Mesothelial cell of epicardium (in vitro differentiated cells): ENCODE results near the gene PEX5L. TPM values are rescaled to one million over a fixed set of nuclear protein-coding genes. Genes with fewer than 3 reads are reported as not detected.

ENCODE experiments used
- DNase-seq, 2 experiments: peaks; one replicate each; pipeline ENCODE4 v3.0.0; 2021; ENCODE audit warnings: low spot score in 2 of 2; ENCODE audit not compliant: unreplicated experiment in 2 of 2
- H3K27ac Mint-ChIP-seq: 2 replicates; pipeline ENCODE4 v1.8.0; 2021; ENCODE audit warnings: mixed read lengths
- H3K27me3 Mint-ChIP-seq: 2 replicates; pipeline ENCODE4 v1.8.0; 2021; ENCODE audit warnings: low read depth, mixed read lengths
- H3K36me3 Mint-ChIP-seq: 2 replicates; pipeline ENCODE4 v1.8.0; 2021; ENCODE audit warnings: mixed read lengths
- H3K4me1 Mint-ChIP-seq: 2 replicates; pipeline ENCODE4 v1.8.0; 2021; ENCODE audit warnings: mixed read lengths
- H3K4me3 Mint-ChIP-seq: 2 replicates; pipeline ENCODE4 v1.8.0; 2021; ENCODE audit warnings: mild to moderate bottlenecking, moderate library complexity, mixed read lengths
- H3K9me3 Mint-ChIP-seq: 2 replicates; pipeline ENCODE4 v1.8.0; 2021; ENCODE audit warnings: mixed read lengths
- total RNA-seq: library from RNA; stranded (reverse); gene quantifications from 3 replicates; pipeline ENCODE4 v1.2.1, GENCODE V29; 2021
- TF ChIP-seq, protein P1 (sequence below): fragments of 200-600 bp; sonication (generic); IDR thresholded peaks from one replicate; pipeline ENCODE4 v1.5.0; 2021; ENCODE audit warnings: antibody characterized with exemption; ENCODE audit not compliant: unreplicated experiment

Gene PEX5L
- total RNA-seq, 1 donor from 2014 or later = 0.04 TPM

DNA sequence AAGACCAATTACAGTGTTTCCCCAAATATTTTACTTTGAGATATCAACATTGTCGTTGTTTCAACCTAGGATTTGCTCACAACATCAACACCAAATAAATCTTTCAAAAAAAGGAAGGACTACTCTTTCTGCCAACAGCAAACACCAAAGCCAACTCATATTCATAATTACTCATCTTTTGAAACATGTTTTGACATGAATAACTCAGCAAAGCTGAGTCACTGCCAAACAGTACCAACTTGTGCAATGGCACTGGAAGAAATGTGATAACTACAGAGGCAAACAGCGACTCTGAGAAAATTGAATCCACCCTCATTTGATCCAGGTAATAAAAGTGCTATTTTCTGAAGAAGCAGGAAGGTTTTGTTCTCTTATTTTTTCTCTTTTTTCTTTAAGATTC is 67.2 kb downstream of the PEX5L start:
- TF ChIP-seq, protein P1, sequence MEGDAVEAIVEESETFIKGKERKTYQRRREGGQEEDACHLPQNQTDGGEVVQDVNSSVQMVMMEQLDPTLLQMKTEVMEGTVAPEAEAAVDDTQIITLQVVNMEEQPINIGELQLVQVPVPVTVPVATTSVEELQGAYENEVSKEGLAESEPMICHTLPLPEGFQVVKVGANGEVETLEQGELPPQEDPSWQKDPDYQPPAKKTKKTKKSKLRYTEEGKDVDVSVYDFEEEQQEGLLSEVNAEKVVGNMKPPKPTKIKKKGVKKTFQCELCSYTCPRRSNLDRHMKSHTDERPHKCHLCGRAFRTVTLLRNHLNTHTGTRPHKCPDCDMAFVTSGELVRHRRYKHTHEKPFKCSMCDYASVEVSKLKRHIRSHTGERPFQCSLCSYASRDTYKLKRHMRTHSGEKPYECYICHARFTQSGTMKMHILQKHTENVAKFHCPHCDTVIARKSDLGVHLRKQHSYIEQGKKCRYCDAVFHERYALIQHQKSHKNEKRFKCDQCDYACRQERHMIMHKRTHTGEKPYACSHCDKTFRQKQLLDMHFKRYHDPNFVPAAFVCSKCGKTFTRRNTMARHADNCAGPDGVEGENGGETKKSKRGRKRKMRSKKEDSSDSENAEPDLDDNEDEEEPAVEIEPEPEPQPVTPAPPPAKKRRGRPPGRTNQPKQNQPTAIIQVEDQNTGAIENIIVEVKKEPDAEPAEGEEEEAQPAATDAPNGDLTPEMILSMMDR = no peak
- H3K9me3 Mint-ChIP-seq = no peaks in the 10 kb centered on the region
- H3K4me3 Mint-ChIP-seq = no peak overlapping the region
- no peaks in the 10 kb centered on the region for H3K4me1 Mint-ChIP-seq
- no peak overlapping the region for H3K27ac Mint-ChIP-seq
- no peak for DNase-seq
- H3K27me3 Mint-ChIP-seq = peaks cover 18% of the 10 kb centered on the region
- H3K36me3 Mint-ChIP-seq = no peaks in the 10 kb centered on the region

DNA sequence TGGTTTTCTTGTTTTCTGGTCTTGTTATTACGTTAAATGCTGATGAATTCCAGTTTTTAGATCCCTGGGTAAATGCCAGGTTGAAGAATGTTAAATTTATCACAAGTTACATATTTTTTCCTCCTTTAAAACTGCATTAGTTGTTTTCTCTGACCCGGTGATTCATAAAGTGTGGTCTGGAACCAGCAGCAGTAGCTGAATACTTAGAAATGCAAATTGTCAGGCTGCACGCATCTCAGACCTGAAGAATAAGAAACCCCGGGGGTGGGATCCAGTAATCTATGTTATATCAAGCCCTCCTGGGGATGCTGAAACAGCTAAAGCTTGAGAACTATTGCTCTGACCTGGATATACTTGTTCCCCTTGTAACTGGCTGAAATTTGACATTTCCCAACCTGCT is 69.1 kb downstream of the PEX5L start:
- H3K36me3 Mint-ChIP-seq = no peaks in the 10 kb centered on the region
- no peak overlapping the region for H3K4me3 Mint-ChIP-seq
- no peak overlapping the region for H3K27ac Mint-ChIP-seq
- H3K4me1 Mint-ChIP-seq = no peaks in the 10 kb centered on the region
- no peak for DNase-seq
- H3K9me3 Mint-ChIP-seq = no peaks in the 10 kb centered on the region
- TF ChIP-seq, protein P1 = no peak
- peaks cover 27% of the 10 kb centered on the region for H3K27me3 Mint-ChIP-seq

DNA sequence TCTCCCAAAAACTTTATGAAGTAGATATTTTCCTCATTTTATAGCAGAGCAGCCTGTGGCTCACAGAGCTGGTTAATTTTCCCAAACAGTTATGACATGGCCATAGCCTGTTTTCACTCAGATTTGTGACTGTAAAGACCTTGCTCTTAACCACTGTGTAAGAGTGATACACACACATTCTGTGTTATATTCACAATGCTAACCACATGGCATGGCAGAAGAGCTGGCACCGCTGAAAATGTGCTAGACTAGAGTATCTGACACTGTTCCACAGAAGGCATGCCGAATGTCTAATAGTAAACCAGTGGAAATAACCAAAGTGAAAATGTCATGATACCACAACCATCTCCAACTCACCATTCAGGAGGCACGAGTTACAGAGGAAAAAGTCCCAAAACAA is 71.8 kb downstream of the PEX5L start:
- no peak overlapping the region for H3K27ac Mint-ChIP-seq
- peaks cover 23% of the 10 kb centered on the region for H3K27me3 Mint-ChIP-seq
- no peak overlapping the region for H3K4me3 Mint-ChIP-seq
- DNase-seq = no peak
- H3K4me1 Mint-ChIP-seq = no peaks in the 10 kb centered on the region
- H3K36me3 Mint-ChIP-seq = no peaks in the 10 kb centered on the region
- TF ChIP-seq, protein P1 = no peak
- H3K9me3 Mint-ChIP-seq = no peaks in the 10 kb centered on the region

DNA sequence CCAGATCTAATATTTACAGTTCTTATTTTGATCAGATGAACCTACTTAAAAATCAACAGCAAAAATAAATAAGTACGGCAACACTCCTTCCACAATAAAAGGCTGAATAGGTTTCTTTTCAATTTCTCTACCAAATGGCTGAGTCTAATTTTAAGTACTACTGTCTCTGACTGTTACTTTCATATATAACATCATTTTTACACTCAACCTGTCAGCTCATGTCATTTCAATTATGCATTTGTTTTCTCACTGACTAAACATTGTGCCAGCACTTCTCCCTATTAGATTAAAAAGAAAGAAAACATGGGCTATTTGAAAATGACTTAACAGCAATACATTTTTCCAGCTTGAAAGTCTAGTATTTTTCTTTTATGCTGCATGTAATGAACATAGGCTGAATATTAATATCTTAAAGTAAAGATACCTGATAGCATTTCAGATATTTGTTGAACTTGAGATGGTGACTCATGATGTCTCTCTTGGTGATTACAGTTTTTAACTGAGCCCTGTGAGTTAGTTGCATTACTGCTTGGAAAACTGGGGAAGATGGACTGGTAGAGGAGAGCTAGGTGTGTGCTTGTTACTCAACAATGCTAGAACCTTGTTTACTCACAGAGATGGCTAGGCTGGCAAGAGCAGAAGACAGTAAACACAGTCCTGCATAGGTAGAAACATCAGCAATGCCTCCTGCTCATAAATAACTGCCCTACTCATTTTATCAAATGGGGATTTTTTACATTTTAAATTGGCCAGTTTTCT is 73.9 kb downstream of the PEX5L start:
- Mint-ChIP-seq H3K9me3 (no peaks in the 10 kb centered on the region), H3K4me3 (no peak overlapping the region), H3K4me1 (no peaks in the 10 kb centered on the region), H3K27ac (no peak overlapping the region), H3K36me3 (no peaks in the 10 kb centered on the region), H3K27me3 (peaks cover 23% of the 10 kb centered on the region)
- TF ChIP-seq, protein P1 = no peak
- no peak for DNase-seq

DNA sequence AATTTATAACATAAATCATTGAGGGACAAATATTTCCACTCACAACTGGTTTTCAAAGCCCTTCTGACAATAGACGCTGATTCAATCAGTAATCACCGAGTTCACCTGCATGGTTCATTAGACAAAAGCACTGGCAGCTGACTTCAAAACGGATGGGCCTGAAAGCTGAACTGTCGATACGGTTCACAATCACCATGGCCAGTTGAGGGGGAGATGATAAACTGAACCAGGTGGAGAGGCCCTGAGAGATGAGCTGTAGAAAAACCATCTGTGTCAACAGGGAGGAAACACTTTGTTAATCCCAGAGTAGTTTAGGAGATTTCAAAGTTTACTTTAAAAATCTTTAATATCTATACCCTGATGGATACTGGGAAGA is 75.0 kb downstream of the PEX5L start:
- no peak overlapping the region for H3K4me3 Mint-ChIP-seq
- no peak overlapping the region for H3K27ac Mint-ChIP-seq
- peaks cover 22% of the 10 kb centered on the region for H3K27me3 Mint-ChIP-seq
- TF ChIP-seq, protein P1 = no peak
- no peak for DNase-seq
- no peaks in the 10 kb centered on the region for H3K4me1 Mint-ChIP-seq
- no peaks in the 10 kb centered on the region for H3K9me3 Mint-ChIP-seq
- no peaks in the 10 kb centered on the region for H3K36me3 Mint-ChIP-seq
